ENCODE measurements around the gene RHBDL1. TPM values are rescaled to one million over a fixed set of nuclear protein-coding genes. Genes with fewer than 3 reads are reported as not detected.
A peak's percentile ranks its signal among the peaks of the same experiment; 100 is the strongest.

The RHBDL1 gene
- total RNA-seq, 2 donors from 2014 or later, result 2.9 to 5.4 TPM

- no peaks in the 10 kb centered on the region for H3K36me3 Mint-ChIP-seq (ENCODE audit: low read depth)
- no peaks in the 10 kb centered on the region for H3K4me1 Mint-ChIP-seq
- H3K27ac Mint-ChIP-seq, result no peak overlapping the region
- peak; percentile 6 for ATAC-seq (replicated peaks)
- no peaks in the 10 kb centered on the region for H3K27me3 Mint-ChIP-seq
- H3K4me3 Mint-ChIP-seq, result peak overlapping the region; percentile 44
- no peaks in the 10 kb centered on the region for H3K9me3 Mint-ChIP-seq
Observed at GRCh38 chr16:715477-716199, 40.2 kb downstream of the RHBDL1 start.

DNA sequence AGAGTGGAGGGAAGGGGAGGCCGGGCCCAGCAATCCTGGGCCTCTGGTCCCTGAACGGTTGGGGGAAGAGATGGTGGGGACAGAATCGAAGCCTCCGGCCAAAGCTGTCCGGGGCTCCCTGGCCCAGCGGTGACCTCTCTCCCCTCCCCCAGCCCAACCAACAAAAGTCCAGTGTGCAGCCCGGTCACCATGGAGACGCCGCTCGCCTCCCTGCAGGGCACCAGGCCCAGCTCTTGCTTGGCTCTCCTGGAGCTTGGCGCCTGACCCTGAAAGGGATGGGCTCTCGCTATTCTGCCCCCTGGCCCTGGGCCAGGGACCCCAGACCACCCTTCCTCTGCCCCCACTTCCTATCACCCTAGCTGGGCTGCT, 40.7 kb downstream of the RHBDL1 start:
- Mint-ChIP-seq H3K27me3 (no peaks in the 10 kb centered on the region), H3K36me3 (ENCODE audit: low read depth) (no peaks in the 10 kb centered on the region), H3K27ac (no peak overlapping the region), H3K4me1 (no peaks in the 10 kb centered on the region), H3K9me3 (no peaks in the 10 kb centered on the region), H3K4me3 (peak overlapping the region; percentile 44)
- no peak for ATAC-seq (replicated peaks)

DNA sequence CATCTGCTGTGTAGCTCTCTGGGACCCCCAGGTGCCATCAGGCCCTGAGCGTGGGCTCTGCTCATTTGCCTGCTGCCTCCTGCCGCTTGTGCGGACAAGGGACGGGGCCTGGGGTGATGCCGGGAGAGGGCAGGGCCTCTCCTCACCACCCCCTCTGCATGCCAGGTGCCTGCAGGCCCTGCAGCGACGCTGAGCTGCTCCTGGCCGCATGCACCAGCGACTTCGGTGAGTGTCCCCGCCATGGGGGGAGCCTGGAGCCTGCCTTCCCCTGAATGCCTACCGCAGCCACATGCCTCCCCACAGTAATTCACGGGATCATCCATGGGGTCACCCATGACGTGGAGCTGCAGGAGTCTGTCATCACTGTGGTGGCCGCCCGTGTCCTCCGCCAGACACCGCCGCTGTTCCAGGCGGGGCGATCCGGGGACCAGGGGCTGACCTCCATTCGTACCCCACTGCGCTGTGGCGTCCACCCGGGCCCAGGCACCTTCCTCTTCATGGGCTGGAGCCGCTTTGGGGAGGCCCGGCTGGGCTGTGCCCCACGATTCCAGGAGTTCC, 41.4 kb downstream of the RHBDL1 start:
- H3K9me3 Mint-ChIP-seq, result no peaks in the 10 kb centered on the region
- H3K27ac Mint-ChIP-seq, result no peak overlapping the region
- H3K4me1 Mint-ChIP-seq, result no peaks in the 10 kb centered on the region
- peak overlapping the region; percentile 44 for H3K4me3 Mint-ChIP-seq
- no peaks in the 10 kb centered on the region for H3K27me3 Mint-ChIP-seq
- ATAC-seq (replicated peaks), result no peak
- no peaks in the 10 kb centered on the region for H3K36me3 Mint-ChIP-seq (ENCODE audit: low read depth)

GRCh38 chr16:717450-718245, 42.2 kb downstream of the RHBDL1 start:
- H3K27me3 Mint-ChIP-seq, result no peaks in the 10 kb centered on the region
- no peaks in the 10 kb centered on the region for H3K4me1 Mint-ChIP-seq
- H3K27ac Mint-ChIP-seq, result no peak overlapping the region
- no peak for ATAC-seq (replicated peaks)
- no peak overlapping the region for H3K4me3 Mint-ChIP-seq
- H3K36me3 Mint-ChIP-seq (ENCODE audit: low read depth), result no peaks in the 10 kb centered on the region
- no peaks in the 10 kb centered on the region for H3K9me3 Mint-ChIP-seq

DNA sequence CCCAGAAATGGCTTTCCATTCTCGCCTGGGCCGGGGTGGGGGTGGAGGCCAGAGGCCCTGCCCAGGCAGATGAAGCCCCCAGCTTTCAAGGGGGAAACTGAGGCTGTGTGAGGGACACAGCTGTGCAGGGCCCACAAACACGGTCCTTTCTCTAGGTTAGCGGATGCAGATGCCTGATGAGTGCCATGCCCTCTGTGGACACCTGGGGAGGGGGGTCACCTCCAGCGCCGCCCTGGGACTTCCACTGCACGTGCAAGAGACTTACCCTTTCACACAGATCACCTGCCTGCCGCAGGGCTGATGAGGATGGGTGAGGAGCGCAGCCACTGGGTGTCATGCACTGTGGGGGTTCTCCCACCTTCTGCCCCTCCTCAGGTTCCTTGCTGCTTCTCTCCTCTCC, 42.9 kb downstream of the RHBDL1 start:
- Mint-ChIP-seq H3K27me3 (no peaks in the 10 kb centered on the region), H3K27ac (no peak overlapping the region), H3K9me3 (no peaks in the 10 kb centered on the region), H3K4me3 (no peak overlapping the region), H3K36me3 (ENCODE audit: low read depth) (no peaks in the 10 kb centered on the region), H3K4me1 (no peaks in the 10 kb centered on the region)
- ATAC-seq (replicated peaks), result no peak

- Mint-ChIP-seq H3K9me3 (no peaks in the 10 kb centered on the region), H3K36me3 (ENCODE audit: low read depth) (no peaks in the 10 kb centered on the region), H3K4me3 (peak overlapping the region; percentile 80), H3K4me1 (no peaks in the 10 kb centered on the region), H3K27ac (no peak overlapping the region), H3K27me3 (no peaks in the 10 kb centered on the region)
- ATAC-seq (replicated peaks), result no peak
Observed at GRCh38 chr16:718922-719321, 43.5 kb downstream of the RHBDL1 start.

DNA sequence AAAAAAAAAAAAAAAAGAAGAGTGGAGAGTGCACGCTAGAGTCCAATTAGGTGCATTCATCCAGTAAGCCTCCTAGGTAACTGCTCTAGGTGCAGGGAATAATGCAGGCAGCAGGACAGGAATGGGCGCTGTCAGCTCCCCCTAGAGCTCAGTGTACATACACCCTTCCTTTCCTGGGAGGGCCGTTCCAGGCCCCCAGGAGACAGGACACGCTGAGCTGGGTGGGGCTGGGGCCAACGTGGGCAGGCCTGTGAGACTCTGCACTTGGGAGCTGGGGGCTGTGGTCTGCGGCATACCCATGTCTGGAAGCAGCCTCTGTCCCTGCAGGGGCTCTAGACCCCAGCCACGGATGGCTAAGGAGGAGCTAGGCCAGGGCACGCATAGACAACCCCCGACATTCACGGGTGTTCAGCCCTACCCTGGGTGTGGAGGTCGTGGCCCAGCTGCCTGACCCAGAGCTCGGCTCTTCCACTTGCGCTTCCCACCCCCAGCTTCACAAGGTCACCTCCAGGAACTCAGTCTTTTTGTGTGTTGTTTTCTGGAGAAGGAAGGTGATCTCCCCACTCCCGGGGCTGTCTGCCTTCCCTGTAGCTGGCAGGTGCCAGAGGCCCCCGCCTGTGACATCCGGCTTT, 44.5 kb downstream of the RHBDL1 start:
- Mint-ChIP-seq H3K27me3 (no peaks in the 10 kb centered on the region), H3K27ac (peak overlapping the region; percentile 66), H3K9me3 (no peaks in the 10 kb centered on the region), H3K36me3 (ENCODE audit: low read depth) (no peaks in the 10 kb centered on the region), H3K4me3 (peak overlapping the region; percentile 80), H3K4me1 (no peaks in the 10 kb centered on the region)
- peak; percentile 3 for ATAC-seq (replicated peaks)

GRCh38 chr16:720447-720989, 45.0 kb downstream of the RHBDL1 start:
- Mint-ChIP-seq H3K4me3 (peak overlapping the region; percentile 80), H3K27me3 (no peaks in the 10 kb centered on the region), H3K36me3 (ENCODE audit: low read depth) (no peaks in the 10 kb centered on the region), H3K27ac (peak overlapping the region; percentile 66), H3K9me3 (no peaks in the 10 kb centered on the region), H3K4me1 (no peaks in the 10 kb centered on the region)
- ATAC-seq (replicated peaks), result peak; percentile 57

- no peaks in the 10 kb centered on the region for H3K36me3 Mint-ChIP-seq (ENCODE audit: low read depth)
- H3K4me3 Mint-ChIP-seq, result peak within 1 kb of the TSS; percentile 80
- ATAC-seq (replicated peaks), result peak; percentile 76
- H3K4me1 Mint-ChIP-seq, result no peaks in the 10 kb centered on the region
- no peaks in the 10 kb centered on the region for H3K27me3 Mint-ChIP-seq
- H3K9me3 Mint-ChIP-seq, result no peaks in the 10 kb centered on the region
- peak within 1 kb of the TSS; percentile 66 for H3K27ac Mint-ChIP-seq
Observed at GRCh38 chr16:720990-721764, 45.7 kb downstream of the RHBDL1 start, which contains the start of gene ANTKMT. ANTKMT (plus strand) TSS chr16:721146; CDS start chr16:721275, 129 bp downstream.

DNA sequence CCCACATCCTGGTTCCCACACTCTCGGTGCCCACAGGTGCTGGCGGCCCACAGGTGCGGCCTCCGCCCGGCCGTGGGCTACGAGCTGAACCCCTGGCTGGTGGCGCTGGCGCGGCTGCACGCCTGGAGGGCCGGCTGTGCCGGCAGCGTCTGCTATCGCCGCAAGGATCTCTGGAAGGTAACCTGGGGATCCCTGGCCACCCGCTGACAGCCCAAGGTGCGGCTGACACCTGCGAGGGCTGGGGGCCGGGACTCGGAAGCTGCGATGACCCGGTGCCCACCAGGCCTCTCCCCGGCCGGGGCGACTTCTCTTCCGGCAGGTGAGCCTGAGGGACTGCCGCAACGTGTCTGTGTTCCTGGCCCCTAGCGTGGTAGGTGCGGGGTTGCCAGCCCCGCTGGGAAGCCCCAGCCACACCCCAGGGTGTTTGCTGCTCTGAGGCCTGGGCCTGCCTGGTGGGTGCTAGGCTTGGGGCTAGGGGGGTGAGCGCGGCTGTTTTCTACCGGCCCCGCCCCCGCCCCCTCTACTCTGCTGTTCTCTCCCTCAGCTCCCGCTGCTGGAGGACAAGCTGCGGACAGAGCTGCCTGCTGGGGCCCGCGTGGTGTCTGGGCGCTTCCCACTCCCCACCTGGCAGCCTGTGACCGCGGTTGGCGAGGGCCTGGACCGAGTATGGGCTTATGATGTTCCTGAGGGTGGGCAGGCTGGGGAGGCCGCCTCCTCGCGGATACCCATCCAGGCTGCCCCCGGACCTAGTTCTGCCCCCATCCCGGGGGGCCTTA, 46.5 kb downstream of the RHBDL1 start:
- Mint-ChIP-seq H3K9me3 (no peaks in the 10 kb centered on the region), H3K27me3 (no peaks in the 10 kb centered on the region), H3K27ac (no peak overlapping the region), H3K4me1 (no peaks in the 10 kb centered on the region), H3K36me3 (ENCODE audit: low read depth) (no peaks in the 10 kb centered on the region), H3K4me3 (peak overlapping the region; percentile 34)
- ATAC-seq (replicated peaks), result no peak

DNA sequence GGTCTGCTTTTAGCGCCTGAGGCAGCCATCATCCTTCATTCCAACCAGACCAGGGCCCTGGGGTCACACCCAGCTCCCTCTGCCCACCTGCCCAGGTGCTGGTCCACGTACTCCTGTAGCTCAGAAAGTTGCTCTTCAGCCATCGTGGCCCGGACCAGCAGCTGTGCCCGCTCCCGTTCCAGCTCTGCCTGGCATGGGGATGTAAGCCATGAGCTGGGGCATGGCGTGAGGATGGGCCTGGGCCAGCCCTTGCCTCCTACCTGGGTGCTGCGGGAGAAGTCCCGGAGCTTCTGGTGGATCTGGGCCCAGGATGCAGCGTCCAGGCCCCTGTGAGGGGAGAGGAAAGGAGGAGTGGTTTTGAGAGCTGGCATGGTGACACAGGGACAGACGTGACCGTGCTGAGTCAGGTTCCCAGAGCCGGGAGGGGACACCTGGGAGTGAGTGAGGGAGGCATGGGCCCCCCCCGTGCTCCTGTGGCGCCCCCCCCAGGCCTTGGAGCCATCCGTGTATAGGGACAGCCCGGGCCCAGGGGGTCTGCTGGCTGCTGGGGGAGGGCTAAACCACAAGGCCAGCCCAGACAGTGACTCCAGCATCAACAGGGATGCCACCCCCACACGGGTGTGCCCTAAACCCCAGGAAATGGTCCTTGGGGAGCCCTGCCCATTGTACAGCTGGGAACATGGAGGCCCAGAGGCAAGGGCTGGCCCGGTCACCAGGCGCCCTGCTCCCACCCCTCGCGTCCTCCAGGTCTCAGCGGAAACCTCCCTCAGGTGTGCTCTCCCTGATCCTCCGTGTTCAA, 47.6 kb downstream of the RHBDL1 start:
- H3K4me1 Mint-ChIP-seq, result no peaks in the 10 kb centered on the region
- no peaks in the 10 kb centered on the region for H3K27me3 Mint-ChIP-seq
- H3K4me3 Mint-ChIP-seq, result peak overlapping the region; percentile 34
- no peaks in the 10 kb centered on the region for H3K9me3 Mint-ChIP-seq
- H3K27ac Mint-ChIP-seq, result no peak overlapping the region
- H3K36me3 Mint-ChIP-seq (ENCODE audit: low read depth), result no peaks in the 10 kb centered on the region
- ATAC-seq (replicated peaks), result no peak

DNA sequence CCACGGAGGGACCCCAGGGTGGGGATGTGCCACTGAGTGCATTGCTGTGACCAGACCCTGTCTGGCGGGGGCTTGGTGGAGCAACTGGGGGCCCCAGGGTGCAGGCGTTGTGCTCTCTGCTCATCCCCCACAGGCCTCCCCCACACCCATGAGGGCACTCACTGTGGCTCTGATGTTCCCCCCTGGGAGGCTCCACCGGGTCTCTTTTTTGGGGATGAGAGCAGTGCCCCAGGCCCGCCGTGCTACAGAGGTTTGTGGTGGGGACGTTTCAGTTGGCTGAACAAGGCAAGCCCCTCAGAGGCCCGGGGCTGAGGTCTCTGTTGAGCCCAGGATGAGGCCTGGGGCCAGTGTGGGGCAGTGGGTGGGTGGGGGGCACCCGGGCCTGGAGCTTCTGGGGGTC, 48.2 kb downstream of the RHBDL1 start:
- no peak overlapping the region for H3K27ac Mint-ChIP-seq
- no peaks in the 10 kb centered on the region for H3K9me3 Mint-ChIP-seq
- ATAC-seq (replicated peaks), result no peak
- H3K36me3 Mint-ChIP-seq (ENCODE audit: low read depth), result no peaks in the 10 kb centered on the region
- no peaks in the 10 kb centered on the region for H3K4me1 Mint-ChIP-seq
- H3K4me3 Mint-ChIP-seq, result no peak overlapping the region
- no peaks in the 10 kb centered on the region for H3K27me3 Mint-ChIP-seq
